SU-DHL-6 (cell line): ENCODE results near the gene ITGB4.

Source experiments
- H2AFZ ChIP-seq: fragments of 200-600 bp; sonication (generic); 2 replicates; pipeline ENCODE4 v1.6.1; 2014; ENCODE audit warnings: low read depth, mild to moderate bottlenecking, moderate library complexity, mixed read lengths, antibody characterized with exemption, low read length; ENCODE audit not compliant: severe bottlenecking
- H3F3A ChIP-seq: fragments of 200-600 bp; shearing (Covaris generic); 2 replicates; pipeline ENCODE4 v1.6.0; 2016; ENCODE audit warnings: antibody characterized with exemption, mild to moderate bottlenecking; ENCODE audit not compliant: insufficient read depth
- H3K27ac ChIP-seq: fragments of 200-600 bp; sonication (generic); 2 replicates; pipeline ENCODE4 v1.5.1; 2016; ENCODE audit warnings: low read depth, mild to moderate bottlenecking, low read length, moderate library complexity, mixed read lengths
- H3K27me3 ChIP-seq: fragments of 200-600 bp; sonication (generic), shearing (Covaris generic); 2 replicates; pipeline ENCODE4 v1.6.0; 2014; ENCODE audit warnings: mild to moderate bottlenecking, low read length
- H3K36me3 ChIP-seq: fragments of 200-600 bp; sonication (generic); 2 replicates; pipeline ENCODE4 v1.6.1; 2014; ENCODE audit warnings: mild to moderate bottlenecking, low read length, mixed read lengths
- H3K4me2 ChIP-seq: fragments of 300-600, 200-600 bp; shearing (Covaris generic), sonication (generic); 2 replicates; pipeline ENCODE4 v1.6.0; 2014; ENCODE audit warnings: low read length, low read depth, mild to moderate bottlenecking; ENCODE audit not compliant: poor library complexity, severe bottlenecking
- H3K4me3 ChIP-seq: fragments of 200-600 bp; sonication (generic); 2 replicates; pipeline ENCODE4 v1.5.1; 2014; ENCODE audit warnings: antibody characterized with exemption, low read length, mild to moderate bottlenecking, mixed read lengths; ENCODE audit not compliant: insufficient read depth, poor library complexity, severe bottlenecking
- H3K79me2 ChIP-seq: fragments of 200-600 bp; sonication (generic); 2 replicates; pipeline ENCODE4 v1.6.1; 2014; ENCODE audit warnings: mild to moderate bottlenecking, low read length, moderate library complexity; ENCODE audit not compliant: insufficient read depth
- H3K9ac ChIP-seq: fragments of 200-600 bp; sonication (generic); 2 replicates; pipeline ENCODE4 v1.7.0; 2014; ENCODE audit warnings: mild to moderate bottlenecking, low read length
- H3K9me2 ChIP-seq: fragments of 200-600 bp; sonication (generic); replicated peaks from 2 replicates; pipeline ENCODE4 v1.6.1; 2014; ENCODE audit warnings: low read length; ENCODE audit not compliant: insufficient read depth
- H3K9me3 ChIP-seq: fragments of 200-600 bp; sonication (generic); 2 replicates; pipeline ENCODE4 v1.6.1; 2014; ENCODE audit warnings: low read length, mixed read lengths; ENCODE audit not compliant: insufficient read depth
- H4K20me1 ChIP-seq: fragments of 200-600 bp; sonication (generic); 2 replicates; pipeline ENCODE4 v1.6.1; 2014; ENCODE audit warnings: low read depth, mild to moderate bottlenecking, antibody characterized with exemption, low read length, moderate library complexity, mixed read lengths
- CTCF ChIP-seq: fragments of 200-600 bp; sonication (generic); IDR thresholded peaks from one replicate; pipeline ENCODE4 v1.5.1; 2017; ENCODE audit warnings: antibody characterized with exemption, mild to moderate bottlenecking, low read length, moderate library complexity; ENCODE audit not compliant: insufficient read depth, poor library complexity, severe bottlenecking
- EZH2phosphoT487 ChIP-seq: fragments of 200-600 bp; sonication (generic), shearing (Covaris generic); conservative IDR thresholded peaks from 2 replicates; pipeline ENCODE4 v1.6.1; 2018; ENCODE audit warnings: mild to moderate bottlenecking, antibody characterized with exemption, low read length, moderate library complexity, mixed read lengths

Gene ITGB4

GRCh38 chr17:75767881-75768280 is 46.6 kb downstream of the ITGB4 start:
- Histone ChIP-seq H3K4me3 (no peak overlapping the region), H3K27me3 (no peaks in the 10 kb centered on the region), H4K20me1 (no peaks in the 10 kb centered on the region), H3K36me3 (no peaks in the 10 kb centered on the region), H3K9me2 (no peaks in the 10 kb centered on the region), H3K9ac (no peak overlapping the region), H3F3A (0 out of 2 replicates have a peak, but pooled peaks cover 4% of the 10 kb centered on the region), H3K4me2 (no peak overlapping the region), H2AFZ (no peak overlapping the region), H3K79me2 (no peaks in the 10 kb centered on the region), H3K9me3 (no peaks in the 10 kb centered on the region), H3K27ac (no peak overlapping the region)
- TF ChIP-seq EZH2phosphoT487 (no peak), CTCF (no peak)

- 0 out of 2 replicates have a peak, but pooled peaks cover 4% of the 10 kb centered on the region for H3F3A ChIP-seq
- no peaks in the 10 kb centered on the region for H3K27me3 ChIP-seq
- H2AFZ ChIP-seq = no peak overlapping the region
- H3K79me2 ChIP-seq = no peaks in the 10 kb centered on the region
- no peaks in the 10 kb centered on the region for H4K20me1 ChIP-seq
- no peaks in the 10 kb centered on the region for H3K9me3 ChIP-seq
- no peak overlapping the region for H3K4me2 ChIP-seq
- no peak overlapping the region for H3K9ac ChIP-seq
- H3K4me3 ChIP-seq = no peak overlapping the region
- no peak overlapping the region for H3K27ac ChIP-seq
- no peak for TF ChIP-seq EZH2phosphoT487
- H3K36me3 ChIP-seq = no peaks in the 10 kb centered on the region
- H3K9me2 ChIP-seq = no peaks in the 10 kb centered on the region
Observed at GRCh38 chr17:75769536-75769935, 48.3 kb downstream of the ITGB4 start.

GRCh38 chr17:75771334-75772281 is 50.3 kb downstream of the ITGB4 start:
- TF ChIP-seq EZH2phosphoT487 (no peak), CTCF (no peak)
- H3K36me3 ChIP-seq = no peaks in the 10 kb centered on the region
- no peaks in the 10 kb centered on the region for H3K79me2 ChIP-seq
- H3K27ac ChIP-seq = no peak overlapping the region
- no peaks in the 10 kb centered on the region for H3K9me2 ChIP-seq
- H4K20me1 ChIP-seq = no peaks in the 10 kb centered on the region
- peaks cover 18% of the 10 kb centered on the region for H3F3A ChIP-seq
- H3K9ac ChIP-seq = no peak overlapping the region
- no peak overlapping the region for H2AFZ ChIP-seq
- H3K27me3 ChIP-seq = no peaks in the 10 kb centered on the region
- H3K9me3 ChIP-seq = no peaks in the 10 kb centered on the region
- H3K4me3 ChIP-seq = no peak overlapping the region
- no peak overlapping the region for H3K4me2 ChIP-seq
